Parathyroid adenoma (tissue), 2 donors: Measurements from ENCODE around the gene FAM131C.
"Not testable (repeated sequence)": the region's sequence is repeated elsewhere in the genome, so short reads cannot be mapped to it uniquely, and the experiment has no call there.

Source experiments
- H2AFZ ChIP-seq: fragments of 300-600 bp; sonication (generic); one replicate; pipeline ENCODE4 v1.7.0; 2017; ENCODE audit warnings: antibody characterized with exemption, mild to moderate bottlenecking
- H3K27ac ChIP-seq: fragments of 300-600 bp; sonication (generic); one replicate; pipeline ENCODE4 v1.7.0; 2017
- H3K27me3 ChIP-seq: fragments of 300-600 bp; sonication (generic); one replicate; pipeline ENCODE4 v1.7.0; 2017; ENCODE audit warnings: low read length; ENCODE audit not compliant: control insufficient read depth, insufficient read depth
- H3K36me3 ChIP-seq: fragments of 300-600 bp; sonication (generic); one replicate; pipeline ENCODE4 v1.7.0; 2017; ENCODE audit warnings: low read length; ENCODE audit not compliant: control insufficient read depth, insufficient read depth
- H3K4me1 ChIP-seq: fragments of 300-600 bp; sonication (generic); one replicate; pipeline ENCODE4 v1.7.0; 2017; ENCODE audit warnings: control low read depth
- H3K4me2 ChIP-seq: fragments of 300-600 bp; sonication (generic); one replicate; pipeline ENCODE4 v1.7.0; 2017; ENCODE audit warnings: low read length
- H3K4me3 ChIP-seq: fragments of 300-600 bp; sonication (generic); one replicate; pipeline ENCODE4 v1.7.0; 2017; ENCODE audit warnings: low read depth, low read length
- H3K79me2 ChIP-seq: fragments of 300-600 bp; sonication (generic); one replicate; pipeline ENCODE4 v1.7.0; 2017; ENCODE audit warnings: control low read depth
- H3K9ac ChIP-seq: fragments of 300-600 bp; sonication (generic); one replicate; pipeline ENCODE4 v1.7.0; 2017; ENCODE audit warnings: mild to moderate bottlenecking
- H3K9me3 ChIP-seq: fragments of 300-600 bp; sonication (generic); one replicate; pipeline ENCODE4 v1.7.0; 2017; ENCODE audit warnings: low read length; ENCODE audit not compliant: control insufficient read depth
- CTCF ChIP-seq: fragments of 300-600 bp; sonication (generic); IDR thresholded peaks from one replicate; pipeline ENCODE4 v1.7.0; 2017; ENCODE audit warnings: antibody characterized with exemption, mild to moderate bottlenecking
- donor health status: primary hyperparathyroidism.

FAM131C gene

GRCh38 chr1:16063921-16064320 is 9.5 kb downstream of the FAM131C start:
- H3K4me3 ChIP-seq = no peak overlapping the region
- no peaks in the 10 kb centered on the region for H3K27me3 ChIP-seq
- no peaks in the 10 kb centered on the region for H3K36me3 ChIP-seq
- no peak overlapping the region for H3K27ac ChIP-seq
- H3K4me1 ChIP-seq = peaks cover 4% of the 10 kb centered on the region
- no peak overlapping the region for H3K4me2 ChIP-seq
- H3K79me2 ChIP-seq = no peaks in the 10 kb centered on the region
- no peaks in the 10 kb centered on the region for H3K9me3 ChIP-seq
- no peak overlapping the region for H2AFZ ChIP-seq
- no peak for TF ChIP-seq CTCF
- no peak overlapping the region for H3K9ac ChIP-seq

GRCh38 chr1:16063226-16063829 is 10.1 kb downstream of the FAM131C start:
- H3K4me2 ChIP-seq = no peak overlapping the region
- H3K4me1 ChIP-seq = peaks cover 4% of the 10 kb centered on the region
- H3K79me2 ChIP-seq = no peaks in the 10 kb centered on the region
- no peaks in the 10 kb centered on the region for H3K27me3 ChIP-seq
- H3K36me3 ChIP-seq = no peaks in the 10 kb centered on the region
- no peak for TF ChIP-seq CTCF
- no peak overlapping the region for H3K27ac ChIP-seq
- no peak overlapping the region for H2AFZ ChIP-seq
- H3K9ac ChIP-seq = no peak overlapping the region
- H3K4me3 ChIP-seq = no peak overlapping the region
- H3K9me3 ChIP-seq = no peaks in the 10 kb centered on the region

GRCh38 chr1:16062687-16063075 is 10.8 kb downstream of the FAM131C start:
- not testable (repeated sequence) for H3K4me3 ChIP-seq, H3K27me3 ChIP-seq

GRCh38 chr1:16061989-16062686 is 11.3 kb downstream of the FAM131C start:
- not testable (repeated sequence) for H2AFZ ChIP-seq, H3K9ac ChIP-seq, H3K79me2 ChIP-seq, H3K27ac ChIP-seq, H3K9me3 ChIP-seq, H3K36me3 ChIP-seq, H3K4me3 ChIP-seq, H3K4me2 ChIP-seq, H3K4me1 ChIP-seq, H3K27me3 ChIP-seq

More at GRCh38 chr1:16062687-16063075, 10.8 kb downstream of the FAM131C start:
- H3K36me3 ChIP-seq, H3K9ac ChIP-seq, H3K4me1 ChIP-seq, H3K9me3 ChIP-seq, H2AFZ ChIP-seq, H3K79me2 ChIP-seq, H3K27ac ChIP-seq, H3K4me2 ChIP-seq: not testable (repeated sequence)

GRCh38 chr1:16061266-16061665 is 12.2 kb downstream of the FAM131C start:
- H3K9me3 ChIP-seq = no peaks in the 10 kb centered on the region
- no peaks in the 10 kb centered on the region for H3K27me3 ChIP-seq
- H3K9ac ChIP-seq = no peak overlapping the region
- TF ChIP-seq CTCF = no peak
- H3K27ac ChIP-seq = no peak overlapping the region
- H2AFZ ChIP-seq = no peak overlapping the region
- H3K79me2 ChIP-seq = no peaks in the 10 kb centered on the region
- H3K4me3 ChIP-seq = no peak overlapping the region
- H3K4me1 ChIP-seq = no peaks in the 10 kb centered on the region
- H3K36me3 ChIP-seq = no peaks in the 10 kb centered on the region
- no peak overlapping the region for H3K4me2 ChIP-seq

- not testable (repeated sequence) for H3K4me3 ChIP-seq, H3K79me2 ChIP-seq, H3K4me1 ChIP-seq, H3K9ac ChIP-seq, H2AFZ ChIP-seq, H3K27ac ChIP-seq, H3K36me3 ChIP-seq, H3K9me3 ChIP-seq, H3K27me3 ChIP-seq, H3K4me2 ChIP-seq
Observed at GRCh38 chr1:16058394-16059120, 14.9 kb downstream of the FAM131C start.

GRCh38 chr1:16057314-16057915 is 16.0 kb downstream of the FAM131C start:
- not testable (repeated sequence) for H3K27me3 ChIP-seq, H3K9ac ChIP-seq, H2AFZ ChIP-seq, H3K36me3 ChIP-seq, H3K4me2 ChIP-seq, H3K9me3 ChIP-seq, H3K79me2 ChIP-seq, H3K27ac ChIP-seq, H3K4me1 ChIP-seq, H3K4me3 ChIP-seq

- not testable (repeated sequence) for H3K4me3 ChIP-seq, H3K9ac ChIP-seq, H3K79me2 ChIP-seq, H3K36me3 ChIP-seq, H3K9me3 ChIP-seq, H3K27ac ChIP-seq, H3K27me3 ChIP-seq, H3K4me2 ChIP-seq, H3K4me1 ChIP-seq, H2AFZ ChIP-seq
Observed at GRCh38 chr1:16056521-16056912, 16.9 kb downstream of the FAM131C start.
